OCI-LY7 (cell line): ENCODE results near the gene TMEM135. TPM values are rescaled to one million over a fixed set of nuclear protein-coding genes. Genes with fewer than 3 reads are reported as not detected.

ENCODE experiments used
- BruUV-seq: library from RNA; stranded (reverse); fragments of 400-500 nt; replicated peaks from 2 replicates; lab custom pipeline; 2021; lab: Mats Ljungman, UMichigan
- CTCF ChIA-PET: fragments of 300-600 bp; sonication (Branson Sonifier 250); formaldehyde crosslinking; loops from one replicate; lab custom pipeline; 2022; ENCODE audit warnings: antibody characterized with exemption; ENCODE audit not compliant: unreplicated experiment; lab: Charles Lee
- POLR2A ChIA-PET: fragments of 300-600 bp; sonication (Branson Sonifier 250); formaldehyde crosslinking; loops from one replicate; lab custom pipeline; 2022; ENCODE audit warnings: antibody characterized with exemption; lab: Charles Lee
- DNase-seq: peaks from one replicate; pipeline ENCODE4 v3.0.0-alpha.2; 2015; ENCODE audit warnings: low spot score
- H2AFZ ChIP-seq: fragments of 200-600 bp; sonication (generic), shearing (Covaris generic); 2 replicates; pipeline ENCODE4 v1.6.1; 2014; ENCODE audit warnings: mild to moderate bottlenecking, antibody characterized with exemption, low read length, moderate library complexity
- H3K27ac ChIP-seq: fragments of 200-600 bp; sonication (generic); 2 replicates; pipeline ENCODE4 v1.5.1; 2014; ENCODE audit warnings: mixed run types, low read depth, mild to moderate bottlenecking, moderate library complexity, low read length, inconsistent platforms; ENCODE audit not compliant: poor library complexity, severe bottlenecking
- H3K36me3 ChIP-seq: fragments of 200-600 bp; sonication (generic); 2 replicates; pipeline ENCODE4 v1.6.1; 2014; ENCODE audit warnings: mild to moderate bottlenecking, antibody characterized with exemption, low read length, moderate library complexity, mixed read lengths; ENCODE audit not compliant: insufficient read depth
- H3K4me1 ChIP-seq: fragments of 200-600 bp; sonication (generic); 2 replicates; pipeline ENCODE4 v1.5.1; 2014; ENCODE audit warnings: mild to moderate bottlenecking, low read length; ENCODE audit not compliant: insufficient read depth, poor library complexity, severe bottlenecking
- H3K4me2 ChIP-seq: fragments of 200-600 bp; sonication (generic); 2 replicates; pipeline ENCODE4 v1.6.1; 2014; ENCODE audit warnings: mild to moderate bottlenecking, low read length
- H3K4me3 ChIP-seq: fragments of 200-600 bp; sonication (generic); 2 replicates; pipeline ENCODE4 v1.5.1; 2014; ENCODE audit warnings: mild to moderate bottlenecking, low read depth, low read length; ENCODE audit not compliant: poor library complexity, severe bottlenecking
- H3K79me2 ChIP-seq: fragments of 200-600 bp; sonication (generic); 2 replicates; pipeline ENCODE4 v1.6.1; 2016; ENCODE audit warnings: low read depth, mild to moderate bottlenecking, low read length, moderate library complexity, mixed read lengths; ENCODE audit not compliant: insufficient read depth
- H3K9me2 ChIP-seq: fragments of 200-600 bp; sonication (generic); 2 replicates; pipeline ENCODE4 v1.6.1; 2016; ENCODE audit warnings: mild to moderate bottlenecking, low read length, mixed read lengths; ENCODE audit not compliant: insufficient read depth
- H3K9me3 ChIP-seq: fragments of 200-600 bp; sonication (generic); 2 replicates; pipeline ENCODE4 v1.6.1; 2014; ENCODE audit warnings: mild to moderate bottlenecking, mixed run types, low read length, mixed read lengths
- H4K20me1 ChIP-seq: fragments of 200-600 bp; sonication (generic); 2 replicates; pipeline ENCODE4 v1.6.1; 2014; ENCODE audit warnings: mild to moderate bottlenecking, antibody characterized with exemption, low read length, moderate library complexity, mixed read lengths; ENCODE audit not compliant: insufficient read depth
- EZH2phosphoT487 ChIP-seq: fragments of 200-600 bp; sonication (generic); IDR thresholded peaks from 2 replicates; pipeline ENCODE4 v1.6.1; 2018; ENCODE audit warnings: low read depth, borderline replicate concordance, mild to moderate bottlenecking, mixed run types, antibody characterized with exemption, low read length, moderate library complexity, mixed read lengths
- intact Hi-C: fragments of 100-400 bp; cut with micrococcal nuclease; formaldehyde crosslinking; loops from one replicate; pipeline ENCODE4 v1.10.0; 2022; ENCODE audit not compliant: unreplicated experiment
- total RNA-seq, 2 experiments: library from RNA; depleted of rRNA in 1 of 2; stranded (reverse); fragments of >200 nt in 1 of 2; shearing (Covaris generic) in 1 of 2; gene quantifications; 2 replicates each; pipeline ENCODE4 v1.2.3, GENCODE V29; 2014 to 2022
- TF ChIP-seq, protein P1 (sequence below): fragments of 200-600 bp; sonication (generic); conservative IDR thresholded peaks from 2 replicates; pipeline ENCODE4 v1.5.1; 2014; ENCODE audit warnings: mild to moderate bottlenecking, antibody characterized with exemption, low read length, moderate library complexity, mixed read lengths

Gene TMEM135
- total RNA-seq, 2 experiments from 2014 or later: 14.5 to 56.4 TPM

DNA sequence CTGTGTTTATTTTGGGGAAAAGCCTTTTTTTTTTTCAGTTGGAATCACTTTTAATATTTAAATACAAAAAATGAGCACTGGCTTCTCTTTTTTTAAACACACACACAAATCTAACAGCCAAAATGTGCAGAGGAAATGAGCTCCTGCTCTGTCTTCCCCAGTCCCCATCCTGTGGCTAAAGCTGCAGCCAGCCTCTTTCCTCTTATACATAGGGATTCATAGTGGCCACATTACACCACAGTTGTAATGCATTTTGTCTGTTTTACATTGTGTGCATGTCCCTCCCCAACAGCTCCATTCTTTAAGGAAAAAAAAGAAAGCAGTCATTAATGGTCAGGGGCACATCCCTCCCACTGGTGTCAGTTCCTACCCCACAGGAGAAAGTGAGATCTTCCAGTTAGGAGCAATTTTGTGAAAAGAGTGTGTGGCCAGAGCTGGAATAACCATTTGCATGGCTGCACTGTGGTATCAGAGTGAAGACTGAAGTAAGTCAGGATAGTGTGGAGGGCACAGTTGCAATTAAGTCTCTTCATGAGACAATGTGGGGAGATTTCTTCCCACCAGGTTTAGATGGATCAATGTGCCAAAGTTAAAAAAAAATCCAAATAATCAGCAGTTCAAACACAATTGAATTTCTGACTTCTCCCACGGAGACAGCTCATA lies 220.6 kb downstream of the TMEM135 start:
- BruUV-seq: no TSS peak
- DNase-seq: no peak
- H4K20me1 ChIP-seq: 0 out of 2 replicates have a peak, but pooled peaks cover 5% of the 10 kb centered on the region
- no peaks in the 10 kb centered on the region for H3K36me3 ChIP-seq
- no peaks in the 10 kb centered on the region for H3K9me3 ChIP-seq
- H3K79me2 ChIP-seq: no peaks in the 10 kb centered on the region
- H3K4me2 ChIP-seq: no peak overlapping the region
- H3K27ac ChIP-seq: no peak overlapping the region
- H2AFZ ChIP-seq: no peak overlapping the region
- CTCF ChIA-PET: no interaction called here
- POLR2A ChIA-PET: interaction anchor here (0.6 kb wide), 1 partner anchor 14 kb away, joined by 7 read pairs; no protein-coding TSS in a partner anchor
- no peaks in the 10 kb centered on the region for H3K9me2 ChIP-seq
- no peak for TF ChIP-seq EZH2phosphoT487
- TF ChIP-seq, protein P1, sequence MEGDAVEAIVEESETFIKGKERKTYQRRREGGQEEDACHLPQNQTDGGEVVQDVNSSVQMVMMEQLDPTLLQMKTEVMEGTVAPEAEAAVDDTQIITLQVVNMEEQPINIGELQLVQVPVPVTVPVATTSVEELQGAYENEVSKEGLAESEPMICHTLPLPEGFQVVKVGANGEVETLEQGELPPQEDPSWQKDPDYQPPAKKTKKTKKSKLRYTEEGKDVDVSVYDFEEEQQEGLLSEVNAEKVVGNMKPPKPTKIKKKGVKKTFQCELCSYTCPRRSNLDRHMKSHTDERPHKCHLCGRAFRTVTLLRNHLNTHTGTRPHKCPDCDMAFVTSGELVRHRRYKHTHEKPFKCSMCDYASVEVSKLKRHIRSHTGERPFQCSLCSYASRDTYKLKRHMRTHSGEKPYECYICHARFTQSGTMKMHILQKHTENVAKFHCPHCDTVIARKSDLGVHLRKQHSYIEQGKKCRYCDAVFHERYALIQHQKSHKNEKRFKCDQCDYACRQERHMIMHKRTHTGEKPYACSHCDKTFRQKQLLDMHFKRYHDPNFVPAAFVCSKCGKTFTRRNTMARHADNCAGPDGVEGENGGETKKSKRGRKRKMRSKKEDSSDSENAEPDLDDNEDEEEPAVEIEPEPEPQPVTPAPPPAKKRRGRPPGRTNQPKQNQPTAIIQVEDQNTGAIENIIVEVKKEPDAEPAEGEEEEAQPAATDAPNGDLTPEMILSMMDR: no peak
- intact Hi-C loops: no loop called here
- H3K4me3 ChIP-seq: no peak overlapping the region
- H3K4me1 ChIP-seq: no peaks in the 10 kb centered on the region

DNA sequence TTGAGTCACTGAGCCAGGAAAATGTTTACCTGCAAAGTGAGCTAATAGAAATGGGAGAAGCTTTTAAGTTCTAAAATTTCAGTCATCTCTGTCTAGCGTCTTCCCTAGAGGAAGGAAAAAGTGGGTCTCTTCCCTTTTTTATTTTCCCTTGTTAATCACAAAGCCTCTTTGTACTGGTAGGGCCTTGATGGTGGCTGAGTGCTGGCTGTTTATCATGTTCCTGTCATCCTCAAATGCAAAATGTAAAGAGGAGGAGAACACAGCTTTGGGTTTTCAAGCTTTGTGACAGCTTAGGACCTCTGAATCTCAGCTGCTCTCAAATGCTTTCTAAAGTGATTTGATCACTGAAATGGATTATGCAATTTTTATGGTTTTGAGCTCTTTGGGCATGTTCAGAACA lies 222.0 kb downstream of the TMEM135 start:
- no peak for DNase-seq
- H4K20me1 ChIP-seq: 0 out of 2 replicates have a peak, but pooled peaks cover 5% of the 10 kb centered on the region
- no peaks in the 10 kb centered on the region for H3K4me1 ChIP-seq
- H3K27ac ChIP-seq: no peak overlapping the region
- CTCF ChIA-PET: no interaction called here
- H3K9me2 ChIP-seq: no peaks in the 10 kb centered on the region
- H2AFZ ChIP-seq: no peak overlapping the region
- H3K79me2 ChIP-seq: no peaks in the 10 kb centered on the region
- no TSS peak for BruUV-seq
- POLR2A ChIA-PET: no interaction called here
- no peak for TF ChIP-seq EZH2phosphoT487
- TF ChIP-seq, protein P1: no peak
- H3K4me2 ChIP-seq: no peak overlapping the region
- H3K4me3 ChIP-seq: no peak overlapping the region
- H3K9me3 ChIP-seq: no peaks in the 10 kb centered on the region
- H3K36me3 ChIP-seq: no peaks in the 10 kb centered on the region
- intact Hi-C loops: no loop called here

DNA sequence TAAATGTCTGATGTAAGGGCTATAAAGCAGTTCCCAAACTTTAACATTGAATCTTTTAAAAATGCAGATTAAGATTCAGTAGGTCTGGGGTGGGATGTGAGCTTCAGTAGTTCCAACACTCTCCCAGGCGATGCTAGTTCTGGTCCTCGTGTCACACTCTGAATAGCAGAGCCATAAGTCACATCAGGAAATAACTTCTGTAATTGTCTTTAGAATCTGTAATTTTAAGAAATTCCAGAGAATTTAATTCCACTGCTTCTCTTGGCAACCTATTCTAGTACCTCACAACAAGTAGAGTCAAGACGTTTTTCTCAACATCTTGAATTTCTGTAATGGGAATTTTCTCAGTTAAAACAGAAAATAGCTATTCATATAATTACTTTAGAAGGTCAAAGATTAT lies 223.1 kb downstream of the TMEM135 start:
- Histone ChIP-seq H3K4me1 (no peaks in the 10 kb centered on the region), H3K27ac (no peak overlapping the region), H2AFZ (no peak overlapping the region), H3K4me3 (no peak overlapping the region), H3K9me2 (no peaks in the 10 kb centered on the region), H3K4me2 (no peak overlapping the region), H3K79me2 (no peaks in the 10 kb centered on the region), H4K20me1 (0 out of 2 replicates have a peak, but pooled peaks cover 5% of the 10 kb centered on the region), H3K9me3 (no peaks in the 10 kb centered on the region), H3K36me3 (no peaks in the 10 kb centered on the region)
- no peak for TF ChIP-seq EZH2phosphoT487
- TF ChIP-seq, protein P1: no peak
- intact Hi-C loops: no loop called here
- BruUV-seq: no TSS peak
- no peak for DNase-seq
- ChIA-PET CTCF (no interaction called here), POLR2A (no interaction called here)
